Neuronal stem cell (in vitro differentiated cells): ENCODE measurements around the gene YTHDC2.

Experiments used
- DNase-seq: peaks from one replicate; pipeline ENCODE4 v3.0.0-alpha.2; 2013; ENCODE audit warnings: low spot score
- H2AFZ ChIP-seq: one replicate; pipeline ENCODE4 v1.6.1; 2013; ENCODE audit warnings: mild to moderate bottlenecking, low read length, inconsistent platforms
- H2AK5ac ChIP-seq: 2 replicates; pipeline ENCODE4 v1.6.1; 2013; ENCODE audit warnings: low read depth, mild to moderate bottlenecking, inconsistent platforms, low read length, moderate library complexity, mixed read lengths
- H2BK120ac ChIP-seq: 2 replicates; pipeline ENCODE4 v1.6.1; 2013; ENCODE audit warnings: low read depth, mild to moderate bottlenecking, inconsistent platforms, low read length, moderate library complexity, mixed read lengths
- H2BK12ac ChIP-seq: one replicate; pipeline ENCODE4 v1.6.1; 2013; ENCODE audit warnings: low read length, inconsistent platforms
- H2BK15ac ChIP-seq: 2 replicates; pipeline ENCODE4 v1.6.1; 2013; ENCODE audit warnings: mild to moderate bottlenecking, low read length, inconsistent platforms, mixed read lengths
- H2BK5ac ChIP-seq: one replicate; pipeline ENCODE4 v1.6.1; 2013; ENCODE audit warnings: inconsistent platforms, mild to moderate bottlenecking, low read length, moderate library complexity
- H3K14ac ChIP-seq: one replicate; pipeline ENCODE4 v1.6.1; 2013; ENCODE audit warnings: low read length, inconsistent platforms
- H3K18ac ChIP-seq: 2 replicates; pipeline ENCODE4 v1.6.1; 2013; ENCODE audit warnings: low read length, inconsistent platforms
- H3K23ac ChIP-seq: 2 replicates; pipeline ENCODE4 v1.6.1; 2013; ENCODE audit warnings: low read depth, mild to moderate bottlenecking, mixed read lengths, low read length, inconsistent platforms; ENCODE audit not compliant: poor library complexity
- H3K27ac ChIP-seq: replicated peaks from 3 replicates; pipeline ENCODE4 v1.5.1; 2013; ENCODE audit warnings: low read length, inconsistent platforms
- H3K27me3 ChIP-seq, 3 experiments: 2 replicates each; pipeline ENCODE4 v1.6.1; 2013; ENCODE audit warnings: low read length in 3 of 3, mild to moderate bottlenecking in 2 of 3, inconsistent platforms in 1 of 3, low read depth in 1 of 3, mixed read lengths in 1 of 3, moderate library complexity in 1 of 3; ENCODE audit not compliant: control insufficient read depth in 3 of 3, insufficient read depth in 3 of 3
- H3K36me3 ChIP-seq, 2 donors: replicated peaks in 1 of 2; 2 replicates each; pipeline ENCODE4 v1.6.1; 2013; ENCODE audit warnings: low read length in 2 of 2; ENCODE audit not compliant: control insufficient read depth in 2 of 2, insufficient read depth in 2 of 2
- H3K4ac ChIP-seq: 2 replicates; pipeline ENCODE4 v1.6.1; 2013; ENCODE audit warnings: inconsistent platforms, mild to moderate bottlenecking, low read length, moderate library complexity
- H3K4me1 ChIP-seq, 2 donors: 1 replicate in 1 of 2; 2 replicates in 1 of 2; pipeline ENCODE4 v1.6.1; 2013; ENCODE audit warnings: low read length in 2 of 2, low read depth in 1 of 2; ENCODE audit not compliant: control insufficient read depth in 2 of 2, insufficient read depth in 1 of 2
- H3K4me2 ChIP-seq: one replicate; pipeline ENCODE4 v1.6.1; 2013; ENCODE audit warnings: mild to moderate bottlenecking, low read length, inconsistent platforms; ENCODE audit not compliant: insufficient read depth, poor library complexity, severe bottlenecking
- H3K4me3 ChIP-seq, 2 donors: 2 replicates each; pipeline ENCODE4 v1.5.1; 2013; ENCODE audit warnings: low read length in 2 of 2, mild to moderate bottlenecking in 2 of 2, inconsistent platforms in 1 of 2, moderate library complexity in 1 of 2
- H3K79me1 ChIP-seq: one replicate; pipeline ENCODE4 v1.6.1; 2013; ENCODE audit warnings: low read depth, mild to moderate bottlenecking, inconsistent platforms, low read length, moderate library complexity
- H3K9ac ChIP-seq: one replicate; pipeline ENCODE4 v1.6.1; 2013; ENCODE audit warnings: mild to moderate bottlenecking, low read depth, low read length, inconsistent platforms; ENCODE audit not compliant: poor library complexity
- H3K9me3 ChIP-seq, 2 donors: replicated peaks in 1 of 2; 2 replicates each; pipeline versions ENCODE3 to v1.6.1; 2013; ENCODE audit warnings: low read length in 2 of 2, mild to moderate bottlenecking in 2 of 2, inconsistent platforms in 1 of 2, low read depth in 1 of 2, mixed read lengths in 1 of 2, moderate library complexity in 1 of 2; ENCODE audit not compliant: control insufficient read depth in 2 of 2, insufficient read depth in 1 of 2
- H4K8ac ChIP-seq: one replicate; pipeline ENCODE4 v1.6.1; 2013; ENCODE audit warnings: low read depth, mild to moderate bottlenecking, inconsistent platforms, low read length, moderate library complexity
- H4K91ac ChIP-seq: one replicate; pipeline ENCODE4 v1.6.1; 2013; ENCODE audit warnings: low read length, low read depth, mild to moderate bottlenecking, inconsistent platforms; ENCODE audit not compliant: poor library complexity
- WGBS, 2 donors: extraction: QIAGEN DNeasy Blood & Tissue Kit; methylation state at CpG; one replicate each; pipeline ENCODE4 v1.1.7; 2013; ENCODE audit warnings: missing lambda C conversion rate in 2 of 2, mixed read lengths in 1 of 2; ENCODE audit not compliant: insufficient read length in 2 of 2, insufficient replicate concordance in 1 of 2; ENCODE audit errors: extremely low coverage in 2 of 2; 5-methylcytosine and 5-hydroxymethylcytosine counted together

The YTHDC2 gene

DNA sequence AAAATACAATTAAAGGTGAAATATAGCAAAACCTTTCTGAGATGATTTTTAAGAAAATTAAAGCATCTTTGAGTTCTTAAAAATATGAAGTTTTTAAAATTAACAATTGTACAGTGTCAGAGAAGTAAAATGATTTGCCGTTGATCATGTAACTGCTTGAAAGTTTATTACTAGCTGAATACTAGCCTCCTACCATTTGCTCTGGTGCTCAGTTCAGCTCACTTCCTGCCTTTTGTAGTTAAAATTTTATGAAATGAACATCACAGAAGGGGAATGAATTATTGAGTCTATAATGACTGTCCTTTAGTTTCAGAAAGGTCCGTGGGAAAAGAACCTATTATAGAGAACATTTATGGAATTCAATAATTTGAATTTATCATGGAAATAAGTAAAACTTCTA is 9.7 kb downstream of the YTHDC2 start:
- Histone ChIP-seq H3K9me3 (peaks cover 0 to 4% of the 10 kb centered on the region in 2 donors), H3K4me2 (no peak overlapping the region), H3K14ac (no peak overlapping the region), H2AFZ (no peak overlapping the region), H2BK120ac (no peak overlapping the region), H4K91ac (no peak overlapping the region), H2BK15ac (no peak overlapping the region), H3K36me3 (peaks cover 2 to 51% of the 10 kb centered on the region in 2 donors), H2AK5ac (no peak overlapping the region), H3K27ac (no peak overlapping the region), H3K4ac (no peak overlapping the region), H3K79me1 (no peaks in the 10 kb centered on the region), H2BK12ac (no peak overlapping the region), H3K9ac (no peak overlapping the region), H3K23ac (no peak overlapping the region), H3K4me1 (peaks cover 0 to 3% of the 10 kb centered on the region in 2 donors), H3K4me3 (no peak overlapping the region), H3K27me3 (no peaks in the 10 kb centered on the region), H3K18ac (no peak overlapping the region), H2BK5ac (no peak overlapping the region), H4K8ac (no peak overlapping the region)
- no peak for DNase-seq
- no CpG with 5 or more reads among the region's 2 CpGs for WGBS, 2 donors

DNA sequence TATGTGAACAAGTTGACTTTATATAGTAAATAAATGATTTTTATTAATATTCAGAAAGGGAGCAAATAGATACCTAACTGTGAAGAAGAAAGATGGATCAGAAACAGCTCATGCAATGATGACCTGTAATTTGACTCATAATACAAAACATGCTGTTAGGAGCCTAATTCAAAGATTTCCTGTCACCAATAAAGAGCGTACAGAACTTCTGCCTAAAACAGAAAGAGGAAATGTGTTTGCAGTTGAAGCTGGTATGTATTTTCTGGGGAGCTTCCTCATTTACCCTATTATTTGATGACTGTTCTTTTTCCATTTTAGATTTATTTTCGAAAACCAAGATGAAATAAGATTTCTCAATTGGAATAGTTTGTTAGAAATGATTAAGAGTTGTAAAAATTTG is 11.4 kb downstream of the YTHDC2 start:
- no peak for DNase-seq
- Histone ChIP-seq H3K4me2 (no peak overlapping the region), H3K9me3 (peaks cover 0 to 8% of the 10 kb centered on the region in 2 donors), H3K4ac (no peak overlapping the region), H2BK5ac (no peak overlapping the region), H3K4me3 (no peak overlapping the region), H2AFZ (no peak overlapping the region), H3K4me1 (peaks cover 0 to 3% of the 10 kb centered on the region in 2 donors), H2AK5ac (no peak overlapping the region), H3K18ac (no peak overlapping the region), H4K8ac (no peak overlapping the region), H3K27me3 (no peaks in the 10 kb centered on the region), H4K91ac (no peak overlapping the region), H2BK15ac (no peak overlapping the region), H2BK12ac (no peak overlapping the region), H3K9ac (no peak overlapping the region), H2BK120ac (no peak overlapping the region), H3K79me1 (no peaks in the 10 kb centered on the region), H3K23ac (no peak overlapping the region), H3K27ac (no peak overlapping the region), H3K36me3 (peaks cover 2 to 50% of the 10 kb centered on the region in 2 donors), H3K14ac (no peak overlapping the region)
- no CpG with 5 or more reads among the region's 2 CpGs for WGBS, 2 donors

DNA sequence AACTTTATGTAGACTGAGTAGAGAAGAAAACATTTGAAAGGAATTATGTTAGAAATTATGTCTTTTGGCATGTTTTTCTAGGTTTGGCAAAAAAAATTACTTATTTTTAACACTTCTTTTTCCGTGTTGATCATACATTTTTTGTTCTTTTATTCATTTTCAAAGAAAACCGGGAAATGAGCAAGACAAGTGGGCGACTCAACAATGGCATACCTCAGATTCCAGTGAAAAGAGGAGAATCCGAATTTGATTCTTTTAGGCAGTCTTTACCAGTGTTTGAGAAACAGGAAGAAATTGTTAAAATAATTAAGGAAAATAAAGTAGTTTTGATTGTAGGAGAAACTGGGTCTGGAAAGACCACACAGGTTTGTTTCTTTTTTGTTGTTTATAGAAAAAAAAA is 12.9 kb downstream of the YTHDC2 start:
- Histone ChIP-seq H3K18ac (no peak overlapping the region), H3K27me3 (no peaks in the 10 kb centered on the region), H3K79me1 (no peaks in the 10 kb centered on the region), H3K23ac (no peak overlapping the region), H3K36me3 (peaks cover 0 to 50% of the 10 kb centered on the region in 2 donors), H2AFZ (no peak overlapping the region), H3K4me2 (no peak overlapping the region), H3K4ac (no peak overlapping the region), H3K4me1 (peaks cover 0 to 3% of the 10 kb centered on the region in 2 donors), H2BK120ac (no peak overlapping the region), H3K4me3 (no peak overlapping the region), H2AK5ac (no peak overlapping the region), H2BK5ac (no peak overlapping the region), H3K9me3 (peaks cover 4 to 19% of the 10 kb centered on the region in 2 donors), H3K14ac (no peak overlapping the region), H2BK15ac (no peak overlapping the region), H3K9ac (no peak overlapping the region), H4K8ac (no peak overlapping the region), H2BK12ac (no peak overlapping the region), H3K27ac (no peak overlapping the region), H4K91ac (no peak overlapping the region)
- peak; percentile 11 for DNase-seq
- no CpG with 5 or more reads among the region's 4 CpGs for whole genome bisulfite sequencing, 2 donors

DNA sequence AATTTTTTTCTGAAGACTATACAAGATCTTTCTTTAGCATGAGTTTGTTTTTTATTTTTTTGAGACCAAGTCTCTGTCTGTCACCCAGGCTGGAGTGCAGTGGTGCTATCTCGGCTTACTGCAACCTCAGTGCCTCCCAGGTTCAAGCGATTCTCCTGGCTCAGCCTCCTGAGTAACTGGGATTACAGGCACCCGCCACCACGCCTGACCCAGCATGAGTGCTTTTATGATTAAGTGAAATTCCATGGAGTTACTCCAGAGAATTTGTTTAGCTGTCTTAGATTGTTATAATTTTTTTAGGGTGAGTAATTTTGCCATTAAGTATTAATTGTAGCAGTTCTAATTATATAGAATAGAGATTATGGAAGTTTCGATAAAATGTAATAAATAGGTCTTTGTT is 14.3 kb downstream of the YTHDC2 start:
- no peak overlapping the region for H3K4me2 ChIP-seq
- H3K36me3 ChIP-seq, result peaks cover 0 to 61% of the 10 kb centered on the region in 2 donors
- 100% methylated on average over 1 of the region's 5 CpGs; no CpG with 5 or more reads in 1 of the 2 donors for WGBS, 2 donors

More for the DNA sequence above, 14.3 kb downstream of the YTHDC2 start:
- Histone ChIP-seq H3K9ac (no peak overlapping the region), H3K14ac (no peak overlapping the region), H4K8ac (no peak overlapping the region), H3K27me3 (no peaks in the 10 kb centered on the region), H3K27ac (no peak overlapping the region), H2BK5ac (no peak overlapping the region), H3K4me3 (no peak overlapping the region), H2BK15ac (no peak overlapping the region), H2AK5ac (no peak overlapping the region), H3K4ac (no peak overlapping the region), H2BK120ac (no peak overlapping the region), H3K23ac (no peak overlapping the region), H3K79me1 (no peaks in the 10 kb centered on the region), H2BK12ac (no peak overlapping the region), H2AFZ (no peak overlapping the region), H3K4me1 (peaks cover 0 to 3% of the 10 kb centered on the region in 2 donors), H3K9me3 (peaks cover 4 to 27% of the 10 kb centered on the region in 2 donors), H3K18ac (no peak overlapping the region), H4K91ac (no peak overlapping the region)
- DNase-seq, result no peak
